GM19324 (cell line): ENCODE results near the gene C2CD2.

ENCODE experiments used
- ATAC-seq: cut with Tn5 transposase; IDR thresholded peaks from one replicate; pipeline ENCODE4 v1.9.1; 2021; ENCODE audit warnings: mild to moderate bottlenecking, moderate library complexity; ENCODE audit not compliant: unreplicated experiment, low FRiP score

C2CD2 gene

GRCh38 chr21:41894511-41894910, 59.3 kb downstream of the C2CD2 start:
- no peak for ATAC-seq

- no peak for ATAC-seq
These were observed 61.1 kb downstream of the C2CD2 start for GRCh38 chr21:41892726-41893125.

- ATAC-seq, result no peak
These were observed 62.7 kb downstream of the C2CD2 start for GRCh38 chr21:41891132-41891531.

- no peak for ATAC-seq
These were observed 63.5 kb downstream of the C2CD2 start for GRCh38 chr21:41890355-41890754.

GRCh38 chr21:41888749-41889376, 65.0 kb downstream of the C2CD2 start:
- ATAC-seq, result no peak

- no peak for ATAC-seq
These were observed 66.2 kb downstream of the C2CD2 start for GRCh38 chr21:41887667-41888066.

- no peak for ATAC-seq
These were observed 67.5 kb downstream of the C2CD2 start for GRCh38 chr21:41886328-41886727.

- ATAC-seq, result no peak
These were observed 68.3 kb downstream of the C2CD2 start for GRCh38 chr21:41885341-41886024.

GRCh38 chr21:41884501-41885030, 69.3 kb downstream of the C2CD2 start:
- ATAC-seq, result no peak

GRCh38 chr21:41883582-41883981, 70.2 kb downstream of the C2CD2 start:
- no peak for ATAC-seq

GRCh38 chr21:41881051-41881450, 72.8 kb downstream of the C2CD2 start:
- no peak for ATAC-seq

GRCh38 chr21:41880153-41880552, 73.7 kb downstream of the C2CD2 start:
- ATAC-seq, result no peak

GRCh38 chr21:41879190-41879998, 74.4 kb downstream of the C2CD2 start, which contains the start of gene PRDM15:
Gene PRDM15, minus strand, starts transcription at chr21:41879344. Its CDS starts 18,981 bp downstream, at chr21:41860363.
- ATAC-seq, result peak; percentile 73

- ATAC-seq, result peak; percentile 62
These were observed 75.0 kb downstream of the C2CD2 start for GRCh38 chr21:41878831-41879189.

- peak; percentile 38 for ATAC-seq
These were observed 75.7 kb downstream of the C2CD2 start for GRCh38 chr21:41877901-41878830.

- no peak for ATAC-seq
These were observed 76.7 kb downstream of the C2CD2 start for GRCh38 chr21:41876928-41877652.

- ATAC-seq, result no peak
These were observed 77.4 kb downstream of the C2CD2 start for GRCh38 chr21:41876396-41876795.

GRCh38 chr21:41875086-41875485, 78.7 kb downstream of the C2CD2 start:
- no peak for ATAC-seq

- ATAC-seq, result no peak
These were observed 79.2 kb downstream of the C2CD2 start for GRCh38 chr21:41874611-41875010.
